ENCODE results near the gene HOXB5. TPM values are rescaled to one million over a fixed set of nuclear protein-coding genes. Genes with fewer than 3 reads are reported as not detected.
A peak's percentile ranks its signal among the peaks of the same experiment; 100 is the strongest.

Gene HOXB5
- total RNA-seq, 1 experiment from 2014 or later: 19.8 TPM

DNA sequence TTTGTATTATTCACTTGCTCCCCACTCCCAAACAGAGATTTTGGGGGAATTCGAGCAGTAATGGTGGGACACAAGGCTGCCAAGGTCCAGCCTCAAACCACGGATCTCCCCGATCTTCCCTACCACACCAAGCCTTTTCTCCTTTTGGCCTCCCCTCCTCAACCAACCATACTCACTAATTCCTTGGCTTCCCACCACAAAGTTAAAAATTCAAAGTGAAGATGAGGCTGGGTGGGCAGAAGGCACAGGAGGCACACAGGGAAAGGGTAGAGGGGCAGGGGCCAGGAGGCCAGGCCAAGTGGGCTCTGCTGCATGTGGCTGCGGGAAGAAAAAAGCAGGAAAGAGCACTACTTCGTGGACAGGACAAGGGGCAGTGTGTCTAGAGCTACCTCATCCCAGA is 30.6 kb downstream of the HOXB5 start (continued):
- no peak for TF ChIP-seq YY1 (IDR thresholded peaks at IDR 0.05; ENCODE audit: extremely low read depth, insufficient replicate concordance, low read depth, low read length)
- TF ChIP-seq SIN3A (IDR thresholded peaks at IDR 0.05; ENCODE audit: low read depth): no peak
- no peak for TF ChIP-seq POLR2AphosphoS5 (IDR thresholded peaks at IDR 0.05; ENCODE audit: low read depth, low read length)
- TF ChIP-seq SP1 (IDR thresholded peaks at IDR 0.05; ENCODE audit: low read depth): no peak
- TF ChIP-seq EZH2 (IDR thresholded peaks at IDR 0.05): no peak

DNA sequence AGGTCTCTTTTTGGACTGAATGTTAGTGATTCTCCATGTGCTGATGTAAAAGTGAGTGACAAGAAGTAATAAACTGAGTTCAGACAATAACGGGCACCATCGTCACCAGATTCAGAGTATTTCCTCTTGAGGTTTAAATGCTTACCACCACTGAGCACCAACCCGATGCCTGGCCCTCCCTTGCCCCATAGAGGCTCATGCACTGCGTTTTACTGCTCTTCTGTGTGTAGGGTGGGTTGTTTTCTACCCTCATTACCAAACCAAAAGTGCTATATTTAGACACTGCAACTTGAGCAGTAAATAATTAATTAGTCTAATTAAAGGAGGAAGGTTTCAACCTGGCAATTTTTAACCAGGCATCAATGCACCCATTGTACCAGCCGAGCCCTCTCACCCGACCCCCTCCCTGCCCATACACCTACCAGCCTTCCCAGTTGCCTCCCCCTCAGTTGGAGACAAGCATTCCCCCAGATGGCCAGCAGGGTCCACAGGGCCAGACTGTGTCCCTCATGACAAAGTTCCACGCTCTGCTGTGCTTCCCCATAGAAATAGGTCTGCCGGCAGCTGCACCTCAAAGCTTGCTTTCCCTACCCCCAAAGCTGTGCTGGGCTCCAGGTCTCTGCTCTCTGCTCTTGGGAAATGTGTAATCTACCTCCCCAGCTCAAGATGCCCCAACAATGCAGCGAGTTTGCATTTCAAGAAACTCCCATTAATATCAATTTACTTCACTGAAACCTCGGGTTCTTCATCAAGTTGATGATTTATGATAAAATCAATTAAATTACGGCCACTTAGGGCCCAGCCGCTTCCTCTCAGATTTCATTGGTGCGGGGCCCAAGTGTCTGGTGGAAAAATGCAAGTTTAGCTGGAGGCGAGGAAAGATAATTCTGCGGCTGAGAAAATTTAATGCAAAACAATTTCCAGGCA is 31.4 kb downstream of the HOXB5 start:
- peaks cover 13% of the 10 kb centered on the region; the same call in 1 of the 2 replicates for H3K79me2 ChIP-seq (ENCODE audit: insufficient read depth, low read length)
- no TSS peak for BruUV-seq (replicated peaks)
- no peaks in the 10 kb centered on the region for H3K9me2 ChIP-seq (ENCODE audit: insufficient read depth)
- no peak overlapping the region for H3K4me3 ChIP-seq (replicated peaks in 1 of 2; ENCODE audit: low read depth in 1 of 2, low read length in 2 of 2)
- TF ChIP-seq, protein P1, sequence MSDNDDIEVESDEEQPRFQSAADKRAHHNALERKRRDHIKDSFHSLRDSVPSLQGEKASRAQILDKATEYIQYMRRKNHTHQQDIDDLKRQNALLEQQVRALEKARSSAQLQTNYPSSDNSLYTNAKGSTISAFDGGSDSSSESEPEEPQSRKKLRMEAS (IDR thresholded peaks at IDR 0.05): no peak
- TF ChIP-seq, protein P2, sequence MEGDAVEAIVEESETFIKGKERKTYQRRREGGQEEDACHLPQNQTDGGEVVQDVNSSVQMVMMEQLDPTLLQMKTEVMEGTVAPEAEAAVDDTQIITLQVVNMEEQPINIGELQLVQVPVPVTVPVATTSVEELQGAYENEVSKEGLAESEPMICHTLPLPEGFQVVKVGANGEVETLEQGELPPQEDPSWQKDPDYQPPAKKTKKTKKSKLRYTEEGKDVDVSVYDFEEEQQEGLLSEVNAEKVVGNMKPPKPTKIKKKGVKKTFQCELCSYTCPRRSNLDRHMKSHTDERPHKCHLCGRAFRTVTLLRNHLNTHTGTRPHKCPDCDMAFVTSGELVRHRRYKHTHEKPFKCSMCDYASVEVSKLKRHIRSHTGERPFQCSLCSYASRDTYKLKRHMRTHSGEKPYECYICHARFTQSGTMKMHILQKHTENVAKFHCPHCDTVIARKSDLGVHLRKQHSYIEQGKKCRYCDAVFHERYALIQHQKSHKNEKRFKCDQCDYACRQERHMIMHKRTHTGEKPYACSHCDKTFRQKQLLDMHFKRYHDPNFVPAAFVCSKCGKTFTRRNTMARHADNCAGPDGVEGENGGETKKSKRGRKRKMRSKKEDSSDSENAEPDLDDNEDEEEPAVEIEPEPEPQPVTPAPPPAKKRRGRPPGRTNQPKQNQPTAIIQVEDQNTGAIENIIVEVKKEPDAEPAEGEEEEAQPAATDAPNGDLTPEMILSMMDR (IDR thresholded peaks at IDR 0.05 in 2 of 3, conservative IDR thresholded peaks at IDR 0.05 in 1 of 3; ENCODE audit: borderline replicate concordance in 1 of 3, insufficient read depth in 1 of 3, low read depth in 2 of 3, low read length in 2 of 3): peak in 2 of 3 experiments; percentile 51 to 54; a peak in 4 of 6 replicates
- TF ChIP-seq POLR2A (IDR thresholded peaks at IDR 0.05; ENCODE audit: borderline replicate concordance, extremely low read depth, insufficient read depth, insufficient read length): no peak
- no peak for TF ChIP-seq SRF (IDR thresholded peaks at IDR 0.05; ENCODE audit: low read depth)
- no peak overlapping the region for H3K27ac ChIP-seq (ENCODE audit: low read depth, low read length)
- no peak overlapping the region for H3K9ac ChIP-seq (ENCODE audit: low read length)
- H2AFZ ChIP-seq (ENCODE audit: low read depth, low read length, poor library complexity, severe bottlenecking): no peak overlapping the region
- H3K9me3 ChIP-seq (ENCODE audit: control insufficient read depth in 1 of 2, insufficient read depth in 1 of 2, low read depth in 1 of 2, low read length in 2 of 2): no peaks in the 10 kb centered on the region
- intact Hi-C loops (cut with micrococcal nuclease): no loop called here
- ChIA-PET CTCF (no interaction called here), RAD21 (ENCODE audit: low non-redundant PET in 1 of 2, low total read pairs in 2 of 2, uncharacterized antibody in 2 of 2, unreplicated experiment in 2 of 2) (no interaction called here), POLR2A (no interaction called here)
- no peaks in the 10 kb centered on the region for H3K36me3 ChIP-seq (ENCODE audit: control insufficient read depth in 1 of 2, insufficient read depth in 2 of 2, low read length in 2 of 2)
- H4K20me1 ChIP-seq (ENCODE audit: insufficient read depth): no peaks in the 10 kb centered on the region
- H3K4me2 ChIP-seq (ENCODE audit: low read length): no peak overlapping the region
- ATAC-seq (peak; percentile 86), DNase-seq (ENCODE audit: low read depth, low spot score) (no peak)
- no peaks in the 10 kb centered on the region for H3K4me1 ChIP-seq (ENCODE audit: control insufficient read depth in 1 of 2, insufficient read depth in 2 of 2, low read length in 2 of 2)
- H3K27me3 ChIP-seq (ENCODE audit: insufficient read depth, low read length): no peaks in the 10 kb centered on the region

Measured in HCT116 (cell line).